ENCODE measurements around the gene GNB2. TPM values are rescaled to one million over a fixed set of nuclear protein-coding genes. Genes with fewer than 3 reads are reported as not detected.
"Not testable (repeated sequence)": the region's sequence is repeated elsewhere in the genome, so short reads cannot be mapped to it uniquely, and the experiment has no call there.

The GNB2 gene
- total RNA-seq, 1 experiment from 2014 or later: 174 TPM

DNA sequence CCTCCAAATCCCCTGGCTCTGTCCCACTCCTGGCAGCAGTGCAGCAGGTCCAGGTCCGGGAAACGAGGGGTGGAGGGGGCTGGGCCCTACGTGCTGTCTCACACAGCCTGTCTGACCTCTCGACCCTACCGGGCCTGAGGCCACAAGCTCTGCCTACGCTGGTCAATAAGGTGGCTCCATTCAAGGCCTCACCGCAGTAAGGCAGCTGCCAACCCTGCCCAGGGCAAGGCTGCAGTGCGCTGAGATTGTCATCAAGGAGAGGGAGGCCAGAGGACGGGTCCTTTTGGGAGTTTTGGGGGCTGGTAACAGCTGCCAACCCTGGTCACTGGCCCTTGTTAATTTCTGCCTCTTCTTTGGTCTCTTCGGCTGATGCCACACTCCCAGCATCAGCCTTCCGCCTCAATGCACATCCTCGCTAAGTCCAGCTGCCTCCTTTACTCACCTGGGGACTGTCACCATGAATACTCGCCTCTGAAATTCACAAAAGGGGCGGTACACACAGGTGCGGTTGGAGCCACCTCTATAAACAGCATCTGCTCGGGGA lies 50.3 kb downstream of the GNB2 start:
- TF ChIP-seq, protein P1, sequence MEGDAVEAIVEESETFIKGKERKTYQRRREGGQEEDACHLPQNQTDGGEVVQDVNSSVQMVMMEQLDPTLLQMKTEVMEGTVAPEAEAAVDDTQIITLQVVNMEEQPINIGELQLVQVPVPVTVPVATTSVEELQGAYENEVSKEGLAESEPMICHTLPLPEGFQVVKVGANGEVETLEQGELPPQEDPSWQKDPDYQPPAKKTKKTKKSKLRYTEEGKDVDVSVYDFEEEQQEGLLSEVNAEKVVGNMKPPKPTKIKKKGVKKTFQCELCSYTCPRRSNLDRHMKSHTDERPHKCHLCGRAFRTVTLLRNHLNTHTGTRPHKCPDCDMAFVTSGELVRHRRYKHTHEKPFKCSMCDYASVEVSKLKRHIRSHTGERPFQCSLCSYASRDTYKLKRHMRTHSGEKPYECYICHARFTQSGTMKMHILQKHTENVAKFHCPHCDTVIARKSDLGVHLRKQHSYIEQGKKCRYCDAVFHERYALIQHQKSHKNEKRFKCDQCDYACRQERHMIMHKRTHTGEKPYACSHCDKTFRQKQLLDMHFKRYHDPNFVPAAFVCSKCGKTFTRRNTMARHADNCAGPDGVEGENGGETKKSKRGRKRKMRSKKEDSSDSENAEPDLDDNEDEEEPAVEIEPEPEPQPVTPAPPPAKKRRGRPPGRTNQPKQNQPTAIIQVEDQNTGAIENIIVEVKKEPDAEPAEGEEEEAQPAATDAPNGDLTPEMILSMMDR (conservative IDR thresholded peaks at IDR 0.05): no peak
- H3K9ac ChIP-seq (ENCODE audit: extremely low read depth, insufficient read length, low read length): no peak overlapping the region
- H3K79me1 ChIP-seq (ENCODE audit: insufficient read depth, low read depth, low read length, poor library complexity, severe bottlenecking): no peaks in the 10 kb centered on the region
- no peak overlapping the region for H3T11ph ChIP-seq (ENCODE audit: low read length)
- Mint-ChIP-seq H3K27me3 (ENCODE audit: low read depth) (peaks cover 74% of the 10 kb centered on the region), H3K36me3 (ENCODE audit: insufficient read depth in 1 of 3, low read depth in 3 of 3) (no peaks in the 10 kb centered on the region; a peak in 2 of 7 replicates), H3K4me1 (peaks cover 13 to 21% of the 10 kb centered on the region in 2 experiments), H3K4me3 (no peak overlapping the region), H3K9me3 (peaks cover 3 to 6% of the 10 kb centered on the region in 2 experiments; a peak in 4 of 5 replicates), H3K27ac (no peak overlapping the region)
- no peak overlapping the region for H2BK5ac ChIP-seq (ENCODE audit: insufficient read length, low read length)
- no peaks in the 10 kb centered on the region for H4K20me1 ChIP-seq (ENCODE audit: control insufficient read depth, insufficient read depth, insufficient read length)
- H2AK5ac ChIP-seq (ENCODE audit: insufficient read length, low read length): no peak overlapping the region
- no CpG with 5 or more reads among the region's 16 CpGs for WGBS (ENCODE audit: extremely low coverage, insufficient read length, low lambda C conversion rate)
- H3K4me1 ChIP-seq (ENCODE audit: insufficient read depth, low read length): no peaks in the 10 kb centered on the region
- H4K8ac ChIP-seq (replicated peaks; ENCODE audit: insufficient read length, low read depth, low read length): no peak overlapping the region
- no peak overlapping the region for H3K56ac ChIP-seq (ENCODE audit: insufficient read length, low read depth, low read length)
- H3K9me3 ChIP-seq (ENCODE audit: control insufficient read depth, low read depth, low read length): no peaks in the 10 kb centered on the region
- no peak overlapping the region for H3K14ac ChIP-seq (ENCODE audit: insufficient read depth, low read length)
- H4K5ac ChIP-seq (ENCODE audit: insufficient read length, low read depth, low read length): no peak overlapping the region
- H3K4ac ChIP-seq (ENCODE audit: low read depth, low read length): no peak overlapping the region
- H2BK12ac ChIP-seq (ENCODE audit: insufficient read length, low read depth, low read length): no peak overlapping the region
- H3K23me2 ChIP-seq (ENCODE audit: insufficient read length, low read depth, low read length, poor library complexity, severe bottlenecking): peaks cover 5% of the 10 kb centered on the region
- H3K18ac ChIP-seq (ENCODE audit: insufficient read length, low read depth, low read length): no peak overlapping the region
- no peak overlapping the region for H4K91ac ChIP-seq (ENCODE audit: insufficient read length, low read depth, low read length)
- no peak overlapping the region for H3K4me2 ChIP-seq (ENCODE audit: insufficient read depth, insufficient read length, low read length)
- H3K27me3 ChIP-seq (ENCODE audit: insufficient read depth, low read length): peaks cover 9% of the 10 kb centered on the region; the same call in 1 of the 2 replicates
- H3K79me2 ChIP-seq (ENCODE audit: insufficient read depth, low read length): no peaks in the 10 kb centered on the region
- no peak overlapping the region for H3K27ac ChIP-seq (ENCODE audit: insufficient read length, low read depth, low read length)
- H3K23ac ChIP-seq (ENCODE audit: insufficient read length, low read depth, low read length): no peak overlapping the region
- no peak overlapping the region for H2BK20ac ChIP-seq (ENCODE audit: low read depth, low read length, poor library complexity, severe bottlenecking)
- H2AFZ ChIP-seq (ENCODE audit: low read length): no peak overlapping the region
- no peak overlapping the region for H2BK120ac ChIP-seq (ENCODE audit: low read depth, low read length, poor library complexity, severe bottlenecking)
- DNase-seq: no peak
- H2BK15ac ChIP-seq (ENCODE audit: low read depth, low read length): no peak overlapping the region

DNA sequence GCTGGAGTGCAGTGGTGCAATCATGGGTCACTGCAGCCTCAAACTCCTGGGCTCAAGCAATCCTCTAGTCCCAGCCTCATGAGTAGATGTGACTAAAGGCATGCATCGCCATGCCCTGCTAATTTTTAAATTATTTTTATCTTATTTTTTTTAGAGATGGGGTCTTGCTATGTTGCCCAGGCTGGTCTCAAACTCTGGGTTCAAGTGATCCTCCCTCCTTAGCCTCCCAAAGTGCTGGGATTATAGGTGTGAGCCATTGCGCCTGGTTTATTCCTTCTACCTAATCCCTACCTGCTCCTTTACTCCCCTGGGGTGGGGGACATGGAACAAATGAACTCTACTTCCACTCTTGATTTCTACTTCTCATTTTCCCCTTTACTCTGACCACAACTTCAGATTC lies 50.8 kb downstream of the GNB2 start:
- DNase-seq; H3K36me3 Mint-ChIP-seq (ENCODE audit: insufficient read depth in 1 of 3, low read depth in 3 of 3); H2BK12ac ChIP-seq (ENCODE audit: insufficient read length, low read depth, low read length); H3K23ac ChIP-seq (ENCODE audit: insufficient read length, low read depth, low read length); H3K9me3 Mint-ChIP-seq; H2AK5ac ChIP-seq (ENCODE audit: insufficient read length, low read length); H3K18ac ChIP-seq (ENCODE audit: insufficient read length, low read depth, low read length); H3K4me1 ChIP-seq (ENCODE audit: insufficient read depth, low read length); H3K23me2 ChIP-seq (ENCODE audit: insufficient read length, low read depth, low read length, poor library complexity, severe bottlenecking); H3K27ac ChIP-seq (ENCODE audit: insufficient read length, low read depth, low read length); H4K20me1 ChIP-seq (ENCODE audit: control insufficient read depth, insufficient read depth, insufficient read length); H3K79me2 ChIP-seq (ENCODE audit: insufficient read depth, low read length); H3K27me3 ChIP-seq (ENCODE audit: insufficient read depth, low read length); H3K4ac ChIP-seq (ENCODE audit: low read depth, low read length); H2AFZ ChIP-seq (ENCODE audit: low read length); H3K14ac ChIP-seq (ENCODE audit: insufficient read depth, low read length); H2BK5ac ChIP-seq (ENCODE audit: insufficient read length, low read length); H4K91ac ChIP-seq (ENCODE audit: insufficient read length, low read depth, low read length); H2BK120ac ChIP-seq (ENCODE audit: low read depth, low read length, poor library complexity, severe bottlenecking); H3K4me2 ChIP-seq (ENCODE audit: insufficient read depth, insufficient read length, low read length); H3K9ac ChIP-seq (ENCODE audit: extremely low read depth, insufficient read length, low read length); H4K5ac ChIP-seq (ENCODE audit: insufficient read length, low read depth, low read length); H3T11ph ChIP-seq (ENCODE audit: low read length); H3K4me3 Mint-ChIP-seq; H2BK20ac ChIP-seq (ENCODE audit: low read depth, low read length, poor library complexity, severe bottlenecking); H4K8ac ChIP-seq (replicated peaks; ENCODE audit: insufficient read length, low read depth, low read length); H3K56ac ChIP-seq (ENCODE audit: insufficient read length, low read depth, low read length); H3K27ac Mint-ChIP-seq; H3K9me3 ChIP-seq (ENCODE audit: control insufficient read depth, low read depth, low read length); H2BK15ac ChIP-seq (ENCODE audit: low read depth, low read length); H3K79me1 ChIP-seq (ENCODE audit: insufficient read depth, low read depth, low read length, poor library complexity, severe bottlenecking): not testable (repeated sequence)
- no CpG with 5 or more reads among the region's 2 CpGs for WGBS (ENCODE audit: extremely low coverage, insufficient read length, low lambda C conversion rate)
- Mint-ChIP-seq H3K4me1 (peaks cover 13 to 21% of the 10 kb centered on the region in 2 experiments), H3K27me3 (ENCODE audit: low read depth) (peaks cover 69% of the 10 kb centered on the region)
